Heart left ventricle (tissue), 16 donors: ENCODE results near the gene MISP. TPM values are rescaled to one million over a fixed set of nuclear protein-coding genes. Genes with fewer than 3 reads are reported as not detected.
A peak's percentile ranks its signal among the peaks of the same experiment; 100 is the strongest.

Experiments
- ATAC-seq, 4 donors: fragments of 200-7000 bp; cut with Tn5 transposase; one replicate each; pipeline ENCODE4 v1.9.1; 2020 to 2022; ENCODE audit warnings: moderate library complexity in 4 of 4, mild to moderate bottlenecking in 3 of 4, moderate number of reproducible peaks in 1 of 4
- DNase-seq, 5 donors: peaks; one replicate each; pipeline ENCODE4 v3.0.0-alpha.2; 2020
- H3K27ac ChIP-seq, 12 donors: fragments of 200-600 bp; sonication (generic) in 4 of 12; one replicate each; pipeline versions ENCODE4 v1.5.0 to v1.8.0; 2016 to 2022; ENCODE audit warnings: mild to moderate bottlenecking in 2 of 12
- H3K27me3 ChIP-seq, 9 donors: fragments of 200-600 bp; sonication (generic) in 2 of 9; one replicate each; pipeline versions ENCODE4 v1.5.1 to v1.8.0; 2016 to 2022; ENCODE audit warnings: mild to moderate bottlenecking in 3 of 9
- H3K36me3 ChIP-seq, 9 donors: fragments of 200-600 bp; sonication (generic) in 2 of 9; one replicate each; pipeline versions ENCODE4 v1.5.0 to v1.8.0; 2018 to 2022; ENCODE audit warnings: mild to moderate bottlenecking in 2 of 9
- H3K4me1 ChIP-seq, 12 donors: fragments of 200-600 bp; sonication (generic) in 4 of 12; one replicate each; pipeline versions ENCODE4 v1.5.0 to v1.8.0; 2016 to 2022; ENCODE audit warnings: mild to moderate bottlenecking in 3 of 12
- H3K4me3 ChIP-seq, 12 donors: fragments of 200-600 bp; sonication (generic) in 4 of 12; one replicate each; pipeline versions ENCODE4 v1.5.0 to v1.8.0; 2017 to 2022; ENCODE audit warnings: mild to moderate bottlenecking in 9 of 12, moderate library complexity in 4 of 12
- H3K9me3 ChIP-seq, 12 donors: fragments of 200-600 bp; sonication (generic) in 4 of 12; one replicate each; pipeline versions ENCODE4 v1.5.0 to v1.8.0; 2016 to 2022; ENCODE audit warnings: mild to moderate bottlenecking in 1 of 12
- CTCF ChIP-seq, 12 donors: fragments of 200-600 bp; sonication (generic) in 4 of 12; IDR thresholded peaks; one replicate each; pipeline versions ENCODE4 v1.5.0 to v1.8.0; 2018 to 2022; ENCODE audit warnings: antibody characterized with exemption in 12 of 12, mild to moderate bottlenecking in 5 of 12
- POLR2A ChIP-seq, 2 donors: fragments of 450-650 bp; IDR thresholded peaks; one replicate each; pipeline ENCODE4 v1.6.1; 2017; ENCODE audit warnings: antibody characterized with exemption in 2 of 2, mild to moderate bottlenecking in 2 of 2, moderate library complexity in 2 of 2
- WGBS, 4 donors: extraction: QIAGEN DNeasy Blood & Tissue Kit in 2 of 4; methylation state at CpG; one replicate each; pipeline versions ENCODE4 v1.1.5 to v1.1.7; 2013 to 2018; 5-methylcytosine and 5-hydroxymethylcytosine counted together
- intact Hi-C, 10 donors: fragments of 100-400 bp; cut with DNase I; formaldehyde crosslinking; loops; one replicate each; pipeline versions ENCODE4 v1.11.1 to v1.14.2; 2022
- polyA plus RNA-seq, 2 donors: library from polyadenylated mRNA; stranded (reverse); fragments of 200-250 nt; gene quantifications; one replicate each; pipeline ENCODE4 v1.2.3, GENCODE V29; 2013
- total RNA-seq, 9 donors: library from RNA; depleted of rRNA in 2 of 9; stranded (reverse); fragments of >200 nt in 2 of 9; fragmentation: NEBNext Ultra II Directional in 3 of 9; extraction: Animal tissue kit (Norgen Biotek cat#: 25700) in 3 of 9; gene quantifications; one replicate each; pipeline versions ENCODE4 v1.1.0 to v1.2.4, GENCODE V29; 2016 to 2023
- donor health status: ischemic (EF 13 %, LVEDD 7.1; RV severe dilation, severe dysfunction).
- donor health status: healthy with polysubstance abuse.
- donor health status: DM: no; HTN: yes; CAD: no.
- donor health status: DM: no; HTN: no; CAD: no.
- donor health status: ischemic (EF 25% LVEDD 6.9; RV normal size, moderate dysfunction).
- donor health status: ischemic (EF 25% LVEDD 5.7; RV mildly dilated, moderate dysfunction).
- donor health status: healthy.
- donor health status: DM: yes; HTN: yes; CAD: no.
- donor health status: ischemic (EF 35%, LVEDD 5.7; RV mildly dilated, moderate dysfunction).
- donor health status: nonischemic (EF 11% LVEDD 7.7; RV severe dilation, severe dysfunction).
- donor health status: DM: yes; HTN: yes; CAD: no.
- donor health status: PGD.
- donor health status: ischemic (EF 29% LVEDD 5.4; RV normal size, mild dysfunction).
- donor health status: nonischemic (EF 23%, LVEDD 6.1; RV moderate dilation, normal function).

MISP gene
- total and polyA plus RNA-seq, 11 donors, result 0.06 to 1.1 TPM; not detected in 9

- 86 to 98% (median 92%) methylated on average over 13 of the region's 13 CpGs for WGBS, 4 donors
- DNase-seq (no peak), ATAC-seq (no peak)
- H3K27ac ChIP-seq, result no peak overlapping the region
- no peak overlapping the region for H3K4me3 ChIP-seq
- H3K27me3 ChIP-seq, result no peaks in the 10 kb centered on the region
- peaks cover 0 to 11% (median 3%) of the 10 kb centered on the region in 12 donors for H3K4me1 ChIP-seq
- intact Hi-C loops, result loop anchor here in 9 of 10 donors (1.0 to 10.0 kb wide), 6 partner anchors 69 to 190 kb away; partner anchors contain the start of genes GZMM (in 2 of the 9) and HCN2 (in 1 of the 9)
- peaks cover 0 to 42% (median 9%) of the 10 kb centered on the region in 9 donors for H3K36me3 ChIP-seq
- no peaks in the 10 kb centered on the region for H3K9me3 ChIP-seq
- no peak for TF ChIP-seq POLR2A (IDR thresholded peaks at IDR 0.05)
- no peak for TF ChIP-seq CTCF (IDR thresholded peaks at IDR 0.05)
These were observed 16.2 kb upstream of the MISP start for GRCh38 chr19:734716-735115.

- TF ChIP-seq CTCF (IDR thresholded peaks at IDR 0.05) (no peak), POLR2A (IDR thresholded peaks at IDR 0.05) (no peak)
- intact Hi-C loops, result loop anchor here in 3 of 10 donors (10.0 kb wide), 3 partner anchors 151 to 191 kb away; partner anchors contain the start of genes GZMM (in 2 of the 3) and HCN2 (in 1 of the 3)
- H3K4me1 ChIP-seq, result peaks cover 0 to 11% (median 1%) of the 10 kb centered on the region in 12 donors
- no peak overlapping the region for H3K27ac ChIP-seq
- peaks cover 0 to 49% (median 9%) of the 10 kb centered on the region in 9 donors for H3K36me3 ChIP-seq
- ATAC-seq (no peak), DNase-seq (peak in 1 of 5 donors; percentile 44)
- no peaks in the 10 kb centered on the region for H3K9me3 ChIP-seq
- 90 to 94% (median 92%) methylated on average over 14 to 32 of the region's 32 CpGs for WGBS, 4 donors
- H3K4me3 ChIP-seq, result no peak overlapping the region
- H3K27me3 ChIP-seq, result no peaks in the 10 kb centered on the region
These were observed 14.8 kb upstream of the MISP start for GRCh38 chr19:736125-736524.

GRCh38 chr19:737591-738093 lies 13.3 kb upstream of the MISP start:
- no peak overlapping the region for H3K4me3 ChIP-seq
- no peaks in the 10 kb centered on the region for H3K27me3 ChIP-seq
- peaks cover 0 to 11% (median 1%) of the 10 kb centered on the region in 12 donors for H3K4me1 ChIP-seq
- peaks cover 0 to 39% (median 6%) of the 10 kb centered on the region in 9 donors for H3K36me3 ChIP-seq
- intact Hi-C loops, result loop anchor here in 3 of 10 donors (10.0 kb wide), 3 partner anchors 153 to 193 kb away; partner anchors contain the start of genes GZMM (in 2 of the 3) and HCN2 (in 1 of the 3)
- peak in 3 of 4 donors; percentile 42 to 56 (median 52) for ATAC-seq
- no peak overlapping the region for H3K27ac ChIP-seq
- H3K9me3 ChIP-seq, result no peaks in the 10 kb centered on the region
- TF ChIP-seq POLR2A (IDR thresholded peaks at IDR 0.05) (no peak), CTCF (IDR thresholded peaks at IDR 0.05) (peak; percentile 33 to 67 (median 48))
- no peak for DNase-seq
- 41 to 47% (median 43%) methylated on average over 21 to 22 of the region's 22 CpGs for WGBS, 4 donors

GRCh38 chr19:738509-739128 lies 12.3 kb upstream of the MISP start:
- H3K36me3 ChIP-seq, result peaks cover 0 to 39% (median 6%) of the 10 kb centered on the region in 9 donors
- no peak overlapping the region for H3K4me3 ChIP-seq
- H3K27ac ChIP-seq, result no peak overlapping the region
- peaks cover 0 to 4% (median 0%) of the 10 kb centered on the region in 12 donors for H3K9me3 ChIP-seq
- peaks cover 0 to 12% (median 1%) of the 10 kb centered on the region in 12 donors for H3K4me1 ChIP-seq
- TF ChIP-seq POLR2A (IDR thresholded peaks at IDR 0.05), result no peak
- TF ChIP-seq CTCF (IDR thresholded peaks at IDR 0.05), result no peak
- DNase-seq (no peak), ATAC-seq (no peak)
- intact Hi-C loops, result loop anchor here in 3 of 10 donors (10.0 kb wide), 3 partner anchors 154 to 194 kb away; partner anchors contain the start of genes GZMM (in 2 of the 3) and HCN2 (in 1 of the 3)
- H3K27me3 ChIP-seq, result no peaks in the 10 kb centered on the region
- 91 to 93% (median 91%) methylated on average over 16 to 23 of the region's 23 CpGs for WGBS, 4 donors
